A673 (cell line): ENCODE measurements around the gene MAN1A2. TPM values are rescaled to one million over a fixed set of nuclear protein-coding genes. Genes with fewer than 3 reads are reported as not detected.

ENCODE experiments used
- BruUV-seq: library from RNA; stranded (reverse); fragments of 400-500 nt; replicated peaks from 2 replicates; lab custom pipeline; 2021; lab: Mats Ljungman, UMichigan
- CTCF ChIA-PET: fragments of 300-600 bp; sonication (Branson Sonifier 250); formaldehyde crosslinking; loops from one replicate; lab custom pipeline; 2022; ENCODE audit warnings: antibody characterized with exemption; lab: Charles Lee
- POLR2A ChIA-PET: fragments of 300-600 bp; sonication (Branson Sonifier 250); formaldehyde crosslinking; loops from one replicate; lab custom pipeline; 2022; ENCODE audit warnings: antibody characterized with exemption; ENCODE audit not compliant: low non-redundant PET; lab: Charles Lee
- DNase-seq: peaks from one replicate; pipeline ENCODE4 v3.0.0-alpha.2; 2015; ENCODE audit warnings: low spot score
- H3K27ac ChIP-seq: fragments of 200-600 bp; sonication (generic); 2 replicates; pipeline ENCODE4 v1.5.1; 2016; ENCODE audit warnings: mixed run types, low read depth, mild to moderate bottlenecking, mixed read lengths, antibody characterized with exemption, low read length; ENCODE audit not compliant: poor library complexity, severe bottlenecking
- H3K27me3 ChIP-seq: fragments of 200-600 bp; sonication (generic); replicated peaks from 2 replicates; pipeline ENCODE4 v1.6.1; 2017; ENCODE audit warnings: mixed run types, low read depth, mild to moderate bottlenecking, mixed read lengths, antibody characterized with exemption, low read length; ENCODE audit not compliant: insufficient read depth, poor library complexity
- H3K36me3 ChIP-seq: fragments of 200-600 bp; sonication (generic); 2 replicates; pipeline ENCODE4 v1.6.1; 2016; ENCODE audit warnings: mixed run types, mild to moderate bottlenecking, mixed read lengths, antibody characterized with exemption, low read length; ENCODE audit not compliant: insufficient read depth, poor library complexity, severe bottlenecking
- H3K4me1 ChIP-seq: fragments of 200-600 bp; sonication (generic); 2 replicates; pipeline ENCODE4 v1.6.1; 2017; ENCODE audit warnings: mixed run types, mild to moderate bottlenecking, mixed read lengths, antibody characterized with exemption, low read length; ENCODE audit not compliant: insufficient read depth, poor library complexity, severe bottlenecking
- H3K4me3 ChIP-seq: fragments of 200-600 bp; sonication (generic); 2 replicates; pipeline ENCODE4 v1.5.1; 2016; ENCODE audit warnings: low read depth, mixed run types, mild to moderate bottlenecking, mixed read lengths, low read length; ENCODE audit not compliant: poor library complexity, severe bottlenecking
- H3K9me3 ChIP-seq: fragments of 200-600 bp; sonication (generic); 2 replicates; pipeline ENCODE4 v1.6.1; 2016; ENCODE audit warnings: mixed run types, low read depth, mild to moderate bottlenecking, mixed read lengths, antibody characterized with exemption, low read length; ENCODE audit not compliant: poor library complexity, severe bottlenecking
- CTCF ChIP-seq: fragments of 300-800, 200-600 bp; sonication (generic); conservative IDR thresholded peaks from 2 replicates; pipeline ENCODE4 v1.5.1; 2017; ENCODE audit warnings: low read depth, mild to moderate bottlenecking, antibody characterized with exemption, low read length, moderate library complexity, mixed read lengths
- EZH2 ChIP-seq: fragments of 200-600 bp; sonication (generic); IDR thresholded peaks from 2 replicates; pipeline ENCODE4 v1.6.1; 2017; ENCODE audit warnings: borderline replicate concordance, low read depth, mild to moderate bottlenecking, mixed read lengths, antibody characterized with exemption, low read length; ENCODE audit not compliant: poor library complexity, severe bottlenecking
- intact Hi-C: fragments of 100-400 bp; cut with micrococcal nuclease; formaldehyde crosslinking; loops from one replicate; pipeline ENCODE4 v1.10.0; 2022; ENCODE audit not compliant: unreplicated experiment
- total RNA-seq: library from RNA; stranded (reverse); gene quantifications from 2 replicates; pipeline ENCODE4 v1.2.3, GENCODE V29; 2021

The MAN1A2 gene
- total RNA-seq, 1 experiment from 2014 or later = 31.8 TPM

DNA sequence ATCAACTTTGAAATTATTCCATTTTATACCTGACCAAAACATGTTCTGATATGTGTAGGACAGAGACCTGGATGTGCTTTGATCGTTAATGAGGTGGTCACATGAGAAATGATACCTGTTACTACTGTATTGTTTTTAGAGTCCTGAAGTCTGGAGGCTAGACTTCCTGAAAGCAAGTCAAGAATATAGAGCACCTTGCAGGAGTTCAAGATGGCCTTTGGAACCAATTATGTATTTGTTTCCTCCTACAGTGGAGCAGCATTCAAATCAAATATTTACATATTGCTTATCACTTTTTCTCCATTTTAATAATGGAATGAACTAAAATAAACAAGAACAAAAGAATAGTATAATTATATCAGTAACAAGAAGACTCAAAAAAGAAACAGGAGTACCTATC lies 155.9 kb downstream of the MAN1A2 start:
- Histone ChIP-seq H3K27ac (no peak overlapping the region), H3K36me3 (no peaks in the 10 kb centered on the region), H3K4me1 (no peaks in the 10 kb centered on the region), H3K9me3 (no peaks in the 10 kb centered on the region), H3K27me3 (no peaks in the 10 kb centered on the region), H3K4me3 (no peak overlapping the region)
- CTCF ChIA-PET = no interaction called here
- POLR2A ChIA-PET = no interaction called here
- intact Hi-C loops = no loop called here
- BruUV-seq = no TSS peak
- no peak for DNase-seq
- TF ChIP-seq EZH2 (no peak), CTCF (no peak)

DNA sequence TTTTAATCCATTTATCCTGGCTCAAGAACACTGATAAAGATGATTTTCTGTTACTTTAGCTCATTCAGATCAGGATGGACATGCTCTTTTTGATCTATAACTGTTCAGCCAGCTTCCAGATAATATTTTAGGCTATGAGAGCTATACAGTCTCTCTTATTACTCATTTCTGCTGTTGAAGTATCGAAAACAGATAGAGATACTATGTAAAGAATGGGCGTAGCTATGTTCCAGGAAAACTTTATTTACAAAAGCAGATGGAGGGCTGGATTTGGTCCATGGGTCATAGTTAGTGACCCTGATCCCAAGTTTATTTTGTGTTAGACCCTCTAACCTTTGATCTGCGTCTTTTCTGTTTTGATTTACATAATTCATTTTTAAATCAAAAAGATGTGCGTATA lies 159.8 kb downstream of the MAN1A2 start:
- Histone ChIP-seq H3K9me3 (no peaks in the 10 kb centered on the region), H3K4me1 (no peaks in the 10 kb centered on the region), H3K27ac (no peak overlapping the region), H3K36me3 (no peaks in the 10 kb centered on the region), H3K4me3 (no peak overlapping the region), H3K27me3 (no peaks in the 10 kb centered on the region)
- no TSS peak for BruUV-seq
- POLR2A ChIA-PET = no interaction called here
- DNase-seq = no peak
- TF ChIP-seq CTCF = no peak
- CTCF ChIA-PET = no interaction called here
- intact Hi-C loops = no loop called here

DNA sequence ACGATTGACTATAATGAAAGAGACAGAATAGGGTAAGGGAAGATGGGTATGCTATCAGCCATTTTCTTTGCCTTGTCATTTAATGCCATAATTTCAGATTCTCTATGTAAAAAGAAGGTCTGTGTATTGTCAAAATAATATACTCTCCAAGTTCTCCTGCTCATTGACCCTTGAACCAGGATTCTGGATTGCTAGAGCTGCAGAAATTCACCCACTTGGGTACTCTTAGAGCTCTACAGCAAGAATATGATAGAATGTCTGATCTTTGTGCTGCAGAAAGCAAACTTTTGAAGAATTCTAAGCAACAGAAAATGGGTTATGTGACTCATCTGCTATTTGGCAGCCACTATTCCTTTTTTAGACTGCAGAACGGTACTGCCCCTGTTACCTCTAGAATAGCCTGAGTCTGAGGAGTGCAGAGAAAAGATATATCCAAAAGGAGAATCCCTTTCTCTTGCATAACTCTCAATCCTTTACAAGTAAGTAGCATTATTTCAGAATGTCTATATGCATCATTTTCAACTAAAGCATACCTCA lies 160.4 kb downstream of the MAN1A2 start:
- DNase-seq = no peak
- Histone ChIP-seq H3K27me3 (no peaks in the 10 kb centered on the region), H3K36me3 (no peaks in the 10 kb centered on the region), H3K27ac (no peak overlapping the region), H3K4me3 (no peak overlapping the region), H3K4me1 (no peaks in the 10 kb centered on the region), H3K9me3 (no peaks in the 10 kb centered on the region)
- TF ChIP-seq EZH2 (no peak), CTCF (no peak)
- ChIA-PET CTCF (no interaction called here), POLR2A (no interaction called here)
- intact Hi-C loops = no loop called here
- no TSS peak for BruUV-seq
